ENCODE measurements around the gene UMPS.

DNA sequence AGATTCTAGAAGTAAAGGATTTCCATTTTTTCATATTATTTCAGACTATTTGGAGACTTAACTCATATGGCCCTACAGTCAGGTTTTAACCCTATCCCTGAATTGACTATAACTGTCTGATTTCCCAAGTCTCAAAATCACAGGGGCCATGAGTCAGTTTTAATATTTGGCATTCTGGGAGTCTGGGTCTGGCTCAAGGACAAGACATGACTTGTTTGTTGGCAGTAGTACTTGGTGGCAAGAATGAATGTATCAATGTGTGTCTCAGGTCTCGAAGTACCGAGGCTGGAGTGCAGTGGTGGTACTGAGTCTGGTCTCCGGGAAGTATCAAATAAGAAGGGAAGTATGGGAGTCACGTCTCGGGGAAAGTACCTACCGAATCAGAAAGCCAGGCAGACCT lies 10.8 kb downstream of the UMPS start:
- TF ChIP-seq, protein P1, sequence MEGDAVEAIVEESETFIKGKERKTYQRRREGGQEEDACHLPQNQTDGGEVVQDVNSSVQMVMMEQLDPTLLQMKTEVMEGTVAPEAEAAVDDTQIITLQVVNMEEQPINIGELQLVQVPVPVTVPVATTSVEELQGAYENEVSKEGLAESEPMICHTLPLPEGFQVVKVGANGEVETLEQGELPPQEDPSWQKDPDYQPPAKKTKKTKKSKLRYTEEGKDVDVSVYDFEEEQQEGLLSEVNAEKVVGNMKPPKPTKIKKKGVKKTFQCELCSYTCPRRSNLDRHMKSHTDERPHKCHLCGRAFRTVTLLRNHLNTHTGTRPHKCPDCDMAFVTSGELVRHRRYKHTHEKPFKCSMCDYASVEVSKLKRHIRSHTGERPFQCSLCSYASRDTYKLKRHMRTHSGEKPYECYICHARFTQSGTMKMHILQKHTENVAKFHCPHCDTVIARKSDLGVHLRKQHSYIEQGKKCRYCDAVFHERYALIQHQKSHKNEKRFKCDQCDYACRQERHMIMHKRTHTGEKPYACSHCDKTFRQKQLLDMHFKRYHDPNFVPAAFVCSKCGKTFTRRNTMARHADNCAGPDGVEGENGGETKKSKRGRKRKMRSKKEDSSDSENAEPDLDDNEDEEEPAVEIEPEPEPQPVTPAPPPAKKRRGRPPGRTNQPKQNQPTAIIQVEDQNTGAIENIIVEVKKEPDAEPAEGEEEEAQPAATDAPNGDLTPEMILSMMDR (conservative IDR thresholded peaks at IDR 0.05; ENCODE audit: low read depth, low read length), result no peak
- no peak for TF ChIP-seq RAD21 (IDR thresholded peaks at IDR 0.05; ENCODE audit: low read length)
- no peak for TF ChIP-seq NFE2L2 (IDR thresholded peaks at IDR 0.05; ENCODE audit: low read depth, low read length)
- TF ChIP-seq MXI1 (IDR thresholded peaks at IDR 0.05; ENCODE audit: borderline replicate concordance, low read depth, low read length), result no peak
- TF ChIP-seq FOS (IDR thresholded peaks at IDR 0.05; ENCODE audit: low read depth, low read length), result no peak
- TF ChIP-seq POLR2A (IDR thresholded peaks at IDR 0.05; ENCODE audit: low read depth, low read length), result no peak
- no peak for TF ChIP-seq MAZ (IDR thresholded peaks at IDR 0.05; ENCODE audit: borderline replicate concordance, low read depth, low read length)
- no peak for TF ChIP-seq SMC3 (IDR thresholded peaks at IDR 0.05; ENCODE audit: low read depth, low read length)
